Transverse colon (tissue), 4 donors: Measurements from ENCODE around the gene DNM1L.

Experiments used
- EP300 ChIP-seq: sonication (generic); formaldehyde crosslinking; IDR thresholded peaks from one replicate; pipeline ENCODE4 v1.6.1; 2017; ENCODE audit warnings: antibody characterized with exemption, low read depth
- POLR2A ChIP-seq: fragments of 450-650 bp; IDR thresholded peaks from one replicate; pipeline ENCODE4 v1.6.1; 2016; ENCODE audit warnings: antibody characterized with exemption, mild to moderate bottlenecking, moderate library complexity
- POLR2AphosphoS5 ChIP-seq, 3 donors: sonication (generic); formaldehyde crosslinking; IDR thresholded peaks; one replicate each; pipeline ENCODE4 v1.6.1; 2016; ENCODE audit warnings: antibody characterized with exemption in 3 of 3
- TF ChIP-seq, protein P1 (sequence below), 5 experiments: fragments of 200-600 bp in 3 of 5; fragments of 450-650 bp in 2 of 5; sonication (generic) in 3 of 5; IDR thresholded peaks; 1 replicate in 2 of 5; 2 replicates in 3 of 5; pipeline ENCODE4 v1.5.1; 2016 to 2017; ENCODE audit warnings: antibody characterized with exemption in 5 of 5, inconsistent platforms in 3 of 5, mild to moderate bottlenecking in 2 of 5, moderate library complexity in 1 of 5

DNA sequence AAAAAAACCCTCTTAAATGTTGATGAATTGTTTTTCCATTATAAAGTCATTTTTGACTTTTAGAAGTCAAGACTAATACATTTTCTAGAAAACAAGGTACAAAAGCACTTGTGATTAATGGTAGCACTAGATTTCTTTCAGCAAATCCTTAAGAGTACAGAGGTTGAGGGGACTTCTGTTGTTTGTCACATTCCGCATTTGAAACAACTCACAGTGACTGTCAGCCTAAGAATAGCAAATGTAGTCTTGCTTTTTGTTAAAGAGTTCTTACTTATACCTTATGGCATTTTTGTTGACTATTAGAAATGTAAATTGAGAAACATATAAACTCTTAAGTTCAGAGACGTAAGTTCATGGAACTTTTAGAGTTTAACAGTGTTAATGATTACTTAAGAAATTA is 60.2 kb downstream of the DNM1L start:
- TF ChIP-seq, protein P1, sequence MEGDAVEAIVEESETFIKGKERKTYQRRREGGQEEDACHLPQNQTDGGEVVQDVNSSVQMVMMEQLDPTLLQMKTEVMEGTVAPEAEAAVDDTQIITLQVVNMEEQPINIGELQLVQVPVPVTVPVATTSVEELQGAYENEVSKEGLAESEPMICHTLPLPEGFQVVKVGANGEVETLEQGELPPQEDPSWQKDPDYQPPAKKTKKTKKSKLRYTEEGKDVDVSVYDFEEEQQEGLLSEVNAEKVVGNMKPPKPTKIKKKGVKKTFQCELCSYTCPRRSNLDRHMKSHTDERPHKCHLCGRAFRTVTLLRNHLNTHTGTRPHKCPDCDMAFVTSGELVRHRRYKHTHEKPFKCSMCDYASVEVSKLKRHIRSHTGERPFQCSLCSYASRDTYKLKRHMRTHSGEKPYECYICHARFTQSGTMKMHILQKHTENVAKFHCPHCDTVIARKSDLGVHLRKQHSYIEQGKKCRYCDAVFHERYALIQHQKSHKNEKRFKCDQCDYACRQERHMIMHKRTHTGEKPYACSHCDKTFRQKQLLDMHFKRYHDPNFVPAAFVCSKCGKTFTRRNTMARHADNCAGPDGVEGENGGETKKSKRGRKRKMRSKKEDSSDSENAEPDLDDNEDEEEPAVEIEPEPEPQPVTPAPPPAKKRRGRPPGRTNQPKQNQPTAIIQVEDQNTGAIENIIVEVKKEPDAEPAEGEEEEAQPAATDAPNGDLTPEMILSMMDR (IDR thresholded peaks at IDR 0.05), result no peak
- TF ChIP-seq EP300, result no peak
- no peak for TF ChIP-seq POLR2A
- no peak for TF ChIP-seq POLR2AphosphoS5 (IDR thresholded peaks at IDR 0.05)
